ENCODE measurements around the gene ENPP1. TPM values are rescaled to one million over a fixed set of nuclear protein-coding genes. Genes with fewer than 3 reads are reported as not detected.
"Not testable (repeated sequence)": the region's sequence is repeated elsewhere in the genome, so short reads cannot be mapped to it uniquely, and the experiment has no call there.

The ENPP1 gene
- polyA plus RNA-seq, 1 donor: 11.3 TPM

DNA sequence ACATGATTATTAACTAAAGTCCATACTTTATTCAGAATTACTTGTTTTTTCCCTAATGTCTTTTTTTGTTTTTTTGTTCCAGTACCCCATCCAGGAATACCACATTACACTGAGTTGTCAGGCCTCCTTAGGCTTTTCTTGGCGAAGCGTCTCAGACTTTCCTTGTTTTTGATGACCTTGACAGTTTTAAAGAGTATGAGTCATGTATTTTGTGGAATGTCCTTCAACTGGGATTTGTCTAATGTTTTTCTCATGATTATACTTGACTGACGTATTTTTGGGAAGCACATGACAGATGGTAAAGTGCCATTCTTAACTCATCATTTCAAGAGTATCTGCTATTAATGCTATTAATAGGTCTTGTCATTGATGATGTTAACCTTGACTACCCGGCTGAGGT, 23.6 kb downstream of the ENPP1 start:
- DNase-seq (ENCODE audit: low read depth): no peak

DNA sequence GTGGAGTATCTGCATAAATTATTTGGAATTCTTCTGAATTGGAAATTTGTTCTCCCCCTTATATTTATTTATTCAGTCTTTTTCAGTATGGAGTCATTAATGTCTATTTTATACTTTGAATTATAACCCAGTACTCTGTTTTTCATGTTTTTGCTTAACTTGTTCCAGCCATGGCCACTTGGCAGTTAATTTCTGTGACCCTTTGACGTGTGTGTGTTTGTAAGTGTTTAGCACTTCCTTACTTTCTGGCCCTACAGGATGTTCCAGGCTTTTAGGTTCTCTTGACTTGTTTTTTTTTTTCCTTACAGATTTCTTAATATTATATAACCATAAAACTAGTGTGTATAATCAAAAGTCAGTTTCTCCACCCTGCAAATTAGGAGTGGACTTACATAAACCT, 24.1 kb downstream of the ENPP1 start:
- DNase-seq (ENCODE audit: low read depth): no peak

DNA sequence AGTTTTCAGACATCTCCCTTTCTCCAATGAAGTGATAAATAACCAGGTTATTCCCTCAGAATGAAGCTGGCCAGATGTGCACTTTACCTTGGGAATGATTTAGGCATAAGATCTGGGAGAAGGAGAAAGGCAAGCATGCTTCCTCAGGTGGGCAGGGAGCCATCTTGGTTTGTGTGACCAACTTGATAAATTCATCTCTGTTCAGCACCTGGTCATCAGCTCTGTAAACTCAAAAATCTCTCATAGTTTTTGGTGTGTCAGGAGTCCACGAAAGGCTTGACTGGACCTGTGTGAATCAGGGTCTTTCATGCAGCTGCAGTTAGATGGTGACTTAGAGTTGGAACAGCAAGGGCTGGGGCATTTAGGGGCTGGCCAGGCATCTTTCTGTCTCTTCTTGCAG, 24.5 kb downstream of the ENPP1 start:
- DNase-seq (ENCODE audit: low read depth): no peak

- no peak for DNase-seq (ENCODE audit: low read depth)
Measured at GRCh38 chr6:131838051-131838450, 30.2 kb downstream of the ENPP1 start.

DNA sequence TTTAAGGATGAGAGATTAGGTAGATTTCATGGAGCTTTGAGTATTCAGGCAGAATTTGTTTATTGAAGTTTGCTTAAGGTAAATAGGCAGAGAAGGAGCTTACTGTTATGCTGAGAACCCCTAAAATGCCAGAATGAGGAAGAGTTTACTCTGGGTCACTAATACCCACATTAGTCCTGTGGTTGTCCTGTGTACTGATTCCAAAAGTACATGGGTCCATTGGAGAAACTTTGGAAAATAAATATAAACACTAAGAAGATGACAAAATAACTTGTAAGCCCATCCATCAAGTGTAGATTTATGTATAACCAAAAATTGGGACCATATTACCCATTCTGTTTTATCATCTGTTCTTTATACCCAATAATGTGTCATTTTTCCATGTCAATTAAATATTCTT, 31.6 kb downstream of the ENPP1 start:
- DNase-seq (ENCODE audit: low read depth): no peak

GRCh38 chr6:131840441-131840840, 32.6 kb downstream of the ENPP1 start:
- no peak for DNase-seq (ENCODE audit: low read depth)

DNA sequence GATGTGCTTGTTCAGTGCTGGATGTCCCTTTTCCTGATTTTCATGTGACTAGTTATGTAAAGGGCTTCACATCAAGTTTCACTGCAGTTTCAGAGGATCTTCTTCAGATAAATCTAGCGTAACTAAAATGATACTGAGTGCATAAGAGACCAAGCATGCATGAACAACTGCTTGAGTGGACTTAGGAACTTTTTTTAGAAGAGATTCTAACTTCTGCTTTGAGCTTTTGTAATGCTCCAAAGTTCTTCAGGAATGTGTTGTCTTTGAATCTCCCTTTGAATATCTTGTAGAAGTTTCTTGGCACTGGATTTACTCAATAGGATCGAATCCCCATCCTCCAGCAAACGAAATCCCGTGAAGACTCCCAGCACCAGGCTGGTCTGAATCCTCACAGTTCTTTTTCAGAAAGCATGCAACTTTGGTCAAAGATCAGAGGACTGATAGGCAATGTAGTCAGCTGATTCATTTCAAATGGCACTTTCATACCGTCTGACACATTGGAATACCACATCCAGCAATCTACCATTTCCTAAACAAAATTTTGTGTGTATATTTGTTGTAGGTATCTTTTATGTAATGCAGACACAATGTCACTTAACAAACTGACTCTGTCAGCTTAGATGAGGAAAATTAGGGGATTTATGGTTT, 33.2 kb downstream of the ENPP1 start:
- no peak for DNase-seq (ENCODE audit: low read depth)

DNA sequence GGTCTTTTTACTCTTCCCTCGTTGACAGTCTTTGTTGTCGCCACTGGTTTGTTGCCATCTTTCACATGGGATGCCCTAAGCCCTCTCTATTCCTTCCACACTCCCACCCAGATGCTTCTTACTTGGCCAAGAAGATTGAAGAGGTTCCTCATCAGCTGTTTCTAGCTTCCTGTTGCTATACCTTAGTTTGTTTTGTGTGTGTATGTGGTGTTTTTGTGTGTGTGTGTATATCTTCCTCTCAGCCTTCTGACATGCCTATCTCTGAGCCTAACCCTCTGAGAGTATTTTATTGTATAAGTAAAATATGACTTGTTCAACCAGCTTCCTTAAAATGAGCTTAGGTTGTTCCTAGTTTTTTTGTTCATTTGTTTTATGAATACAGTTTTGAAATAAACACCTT, 35.9 kb downstream of the ENPP1 start:
- DNase-seq (ENCODE audit: low read depth): no peak

DNA sequence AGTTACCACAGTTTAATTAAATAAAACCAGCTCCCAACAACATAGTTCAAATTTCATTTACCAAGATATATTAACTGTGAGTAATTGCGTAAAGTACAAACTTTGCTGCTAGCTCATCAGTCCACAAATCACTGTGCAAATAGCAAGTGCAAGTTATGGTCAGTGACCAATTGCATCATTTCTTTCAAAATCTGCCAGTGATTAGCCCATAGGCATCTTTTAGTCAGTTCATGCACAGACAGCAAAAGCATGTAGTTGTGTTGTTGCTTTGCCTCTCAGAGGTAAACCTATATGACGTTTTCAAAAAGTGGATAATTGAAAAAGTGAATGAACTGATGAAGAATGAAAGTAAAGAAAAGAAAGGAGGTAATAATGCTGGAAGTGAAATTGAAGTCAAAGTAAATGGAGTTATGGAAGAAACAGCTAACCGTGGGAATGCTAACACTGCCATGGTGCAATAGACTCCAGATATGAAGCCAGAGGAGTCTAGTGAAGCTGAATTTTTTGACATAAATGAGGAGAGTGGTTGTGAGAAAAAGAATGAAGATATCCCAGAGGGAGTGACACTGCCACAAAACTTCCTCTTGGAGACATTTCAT, 36.5 kb downstream of the ENPP1 start:
- no peak for DNase-seq (ENCODE audit: low read depth)

DNA sequence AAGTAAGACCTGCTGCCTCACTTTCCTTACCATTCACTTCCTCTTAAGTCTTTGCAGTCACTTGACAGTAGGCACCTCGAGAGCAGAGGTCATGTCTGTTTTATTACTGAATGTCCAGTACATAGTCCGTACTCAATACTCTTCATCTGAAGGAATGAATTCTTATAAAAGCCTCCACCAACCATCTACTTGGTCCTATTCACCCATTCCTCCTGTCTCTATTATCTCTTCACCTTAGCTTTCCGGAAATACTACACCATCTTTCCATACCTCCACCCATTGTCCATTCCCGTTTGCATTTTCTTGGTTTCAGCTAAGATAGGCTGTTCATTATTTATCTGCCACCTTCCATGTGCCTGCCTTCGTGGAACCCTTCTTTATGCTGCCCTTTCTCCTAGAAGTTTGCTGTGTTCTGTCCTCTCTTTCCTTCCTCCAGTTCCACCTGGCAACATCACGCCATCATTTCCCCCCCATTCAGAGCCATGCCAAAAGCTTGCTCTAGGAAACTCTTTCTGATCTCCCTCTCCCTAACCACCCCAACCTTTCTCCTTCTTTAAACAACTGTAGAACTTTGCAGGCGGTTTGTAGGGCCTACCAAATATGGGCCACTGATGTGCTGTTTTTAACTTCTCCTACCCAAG, 38.3 kb downstream of the ENPP1 start:
- no peak for DNase-seq (ENCODE audit: low read depth)

DNA sequence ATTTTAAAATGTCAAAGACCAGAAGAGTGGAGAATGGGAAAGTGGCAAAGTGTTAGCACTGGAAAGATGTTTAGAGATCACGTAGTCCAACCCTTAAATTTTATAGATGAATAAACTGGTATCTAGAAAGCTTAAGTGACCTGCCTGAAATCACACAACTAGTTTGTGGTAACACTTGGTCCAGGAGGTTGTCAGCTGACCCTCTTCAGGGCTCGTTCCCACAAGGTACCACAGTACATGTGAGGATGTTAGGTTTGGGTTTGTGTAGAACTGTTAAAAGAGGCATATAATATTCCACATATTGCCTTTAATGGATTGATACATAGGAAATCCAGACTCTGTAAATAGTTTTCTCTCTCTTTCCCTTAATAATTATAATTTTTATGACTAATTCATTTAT, 39.1 kb downstream of the ENPP1 start:
- no peak for DNase-seq (ENCODE audit: low read depth)

GRCh38 chr6:131849799-131850198, 42.0 kb downstream of the ENPP1 start:
- DNase-seq (ENCODE audit: low read depth): no peak

- DNase-seq (ENCODE audit: low read depth): no peak
Measured at GRCh38 chr6:131851049-131851769, 43.4 kb downstream of the ENPP1 start.

- no peak for DNase-seq (ENCODE audit: low read depth)
Measured at GRCh38 chr6:131852200-131852599, 44.4 kb downstream of the ENPP1 start.

GRCh38 chr6:131854803-131855202, 47.0 kb downstream of the ENPP1 start:
- no peak for DNase-seq (ENCODE audit: low read depth)

GRCh38 chr6:131858765-131859415, 51.1 kb downstream of the ENPP1 start:
- DNase-seq (ENCODE audit: low read depth): peak; percentile 36

DNA sequence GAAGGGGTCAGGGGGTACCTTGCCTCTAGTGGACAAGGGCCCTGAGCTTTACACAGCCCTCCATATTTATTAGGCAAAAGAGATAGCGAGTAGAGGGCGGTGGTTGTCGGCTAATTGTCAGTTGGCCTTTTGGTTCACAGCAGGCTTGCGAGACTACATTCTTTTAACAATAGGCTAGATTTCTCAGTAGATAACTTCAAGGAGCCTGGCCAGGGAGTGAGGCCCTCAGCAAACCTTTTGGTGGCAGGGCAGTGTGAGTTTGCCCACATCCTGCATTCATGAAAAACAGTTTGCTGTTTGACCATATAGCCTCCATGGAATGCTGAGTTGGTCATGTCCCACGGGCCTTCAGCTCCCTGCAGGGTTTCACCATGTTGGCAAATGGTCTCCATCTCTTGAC, 51.8 kb downstream of the ENPP1 start:
- DNase-seq (ENCODE audit: low read depth): not testable (repeated sequence)

- DNase-seq (ENCODE audit: low read depth): no peak
Measured at GRCh38 chr6:131861381-131861780, 53.6 kb downstream of the ENPP1 start.

GRCh38 chr6:131862476-131862875, 54.7 kb downstream of the ENPP1 start:
- DNase-seq (ENCODE audit: low read depth): no peak

DNA sequence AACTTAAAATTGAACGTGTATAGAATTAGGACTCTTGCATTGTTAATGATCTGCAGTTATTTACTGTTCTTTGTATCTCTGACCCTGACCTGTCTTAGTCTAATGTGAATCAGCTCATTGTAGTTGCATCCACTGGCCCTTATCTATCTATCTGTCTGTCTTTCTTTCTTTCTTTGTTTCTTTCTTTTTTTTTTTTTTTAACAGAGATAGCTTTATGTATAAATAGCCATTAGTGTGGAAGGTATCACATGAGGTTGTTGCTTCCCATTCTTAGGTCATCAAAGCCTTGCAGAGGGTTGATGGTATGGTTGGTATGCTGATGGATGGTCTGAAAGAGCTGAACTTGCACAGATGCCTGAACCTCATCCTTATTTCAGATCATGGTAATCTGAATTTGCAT, 59.9 kb downstream of the ENPP1 start:
- no peak for DNase-seq (ENCODE audit: low read depth)

GRCh38 chr6:131868836-131869235, 61.0 kb downstream of the ENPP1 start:
- DNase-seq (ENCODE audit: low read depth): no peak

DNA sequence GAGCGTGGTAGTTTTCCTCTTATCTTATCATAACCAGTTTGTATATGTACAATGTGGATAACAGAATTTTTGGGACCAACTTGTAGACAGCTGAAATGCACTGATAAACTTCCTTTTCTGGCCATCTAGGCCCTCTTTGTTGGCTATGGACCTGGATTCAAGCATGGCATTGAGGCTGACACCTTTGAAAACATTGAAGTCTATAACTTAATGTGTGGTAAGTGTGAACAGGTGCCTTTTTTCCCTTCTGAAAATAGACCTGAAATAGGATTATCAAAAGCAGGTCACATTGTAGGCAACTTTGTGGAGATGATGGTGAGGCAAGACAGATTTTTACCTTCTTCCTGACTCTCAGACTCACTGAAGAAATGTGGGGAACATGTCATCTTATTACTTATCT, 67.8 kb downstream of the ENPP1 start:
- DNase-seq (ENCODE audit: low read depth): no peak
